Measurements from ENCODE around the gene ZNF593.

- TF ChIP-seq CTCF (IDR thresholded peaks at IDR 0.05) (no peak), POLR2A (IDR thresholded peaks at IDR 0.05) (no peak), EP300 (IDR thresholded peaks at IDR 0.05) (no peak), POLR2AphosphoS5 (IDR thresholded peaks at IDR 0.05) (no peak)
These were observed 39.0 kb upstream of the ZNF593 start for GRCh38 chr1:26130695-26131094.

Measured in sigmoid colon (tissue), 4 donors.